Loucy (cell line): Measurements from ENCODE around the gene FNDC1.

Experiments
- H2AFZ ChIP-seq: fragments of 200-600 bp; sonication (generic); 2 replicates; pipeline ENCODE4 v1.6.0; 2016; ENCODE audit warnings: antibody characterized with exemption, mild to moderate bottlenecking, low read length, moderate library complexity
- H3F3A ChIP-seq: fragments of 200-600 bp; 2 replicates; pipeline ENCODE4 v1.6.0; 2016; ENCODE audit warnings: antibody characterized with exemption, low read depth, mild to moderate bottlenecking
- H3K27me3 ChIP-seq: fragments of 200-600 bp; sonication (generic); 2 replicates; pipeline ENCODE4 v1.6.1; 2014; ENCODE audit warnings: low read length, mild to moderate bottlenecking; ENCODE audit not compliant: insufficient read depth, poor library complexity, severe bottlenecking
- H3K36me3 ChIP-seq: fragments of 200-600 bp; sonication (generic); 2 replicates; pipeline ENCODE4 v1.6.1; 2016; ENCODE audit warnings: low read length; ENCODE audit not compliant: insufficient read depth
- H3K4me1 ChIP-seq: fragments of 200-600 bp; sonication (generic); 2 replicates; pipeline ENCODE4 v1.5.1; 2014; ENCODE audit warnings: low read length, mild to moderate bottlenecking; ENCODE audit not compliant: insufficient read depth, poor library complexity, severe bottlenecking
- H3K4me2 ChIP-seq: fragments of 200-600 bp; sonication (generic); 2 replicates; pipeline ENCODE4 v1.6.0; 2014; ENCODE audit warnings: antibody characterized with exemption, low read length, low read depth, mild to moderate bottlenecking; ENCODE audit not compliant: poor library complexity, severe bottlenecking
- H3K4me3 ChIP-seq: fragments of 200-600 bp; sonication (generic); 2 replicates; pipeline ENCODE4 v1.5.1; 2014; ENCODE audit warnings: low read length, mild to moderate bottlenecking, mixed read lengths; ENCODE audit not compliant: poor library complexity, severe bottlenecking
- H3K79me2 ChIP-seq: fragments of 200-600 bp; sonication (generic); 2 replicates; pipeline ENCODE4 v1.6.1; 2014; ENCODE audit warnings: low read length; ENCODE audit not compliant: insufficient read depth
- H3K9ac ChIP-seq: fragments of 200-600 bp; sonication (generic); 2 replicates; pipeline ENCODE4 v1.6.0; 2014; ENCODE audit warnings: mild to moderate bottlenecking, low read depth, low read length, moderate library complexity; ENCODE audit not compliant: poor library complexity, severe bottlenecking
- H3K9me2 ChIP-seq: fragments of 200-600 bp; sonication (generic); replicated peaks from 2 replicates; pipeline ENCODE4 v1.6.1; 2016; ENCODE audit warnings: low read depth, low read length, mixed read lengths
- H3K9me3 ChIP-seq: fragments of 200-600 bp; sonication (generic); 2 replicates; pipeline ENCODE4 v1.6.1; 2014; ENCODE audit warnings: mild to moderate bottlenecking, antibody characterized with exemption, low read length, low read depth; ENCODE audit not compliant: insufficient read depth
- H4K20me1 ChIP-seq: fragments of 200-600 bp; sonication (generic); 2 replicates; pipeline ENCODE4 v1.6.0; 2014; ENCODE audit warnings: antibody characterized with exemption, low read length, mild to moderate bottlenecking; ENCODE audit not compliant: insufficient read depth, poor library complexity, severe bottlenecking
- CTCF ChIP-seq: fragments of 200-600 bp; sonication (generic); conservative IDR thresholded peaks from 2 replicates; pipeline ENCODE4 v1.5.1; 2014; ENCODE audit warnings: mild to moderate bottlenecking, antibody characterized with exemption, low read length
- EZH2phosphoT487 ChIP-seq: fragments of 200-600 bp; IDR thresholded peaks from 2 replicates; pipeline ENCODE4 v1.6.1; 2018; ENCODE audit warnings: antibody characterized with exemption, mild to moderate bottlenecking, moderate library complexity, borderline replicate concordance

Gene FNDC1

DNA sequence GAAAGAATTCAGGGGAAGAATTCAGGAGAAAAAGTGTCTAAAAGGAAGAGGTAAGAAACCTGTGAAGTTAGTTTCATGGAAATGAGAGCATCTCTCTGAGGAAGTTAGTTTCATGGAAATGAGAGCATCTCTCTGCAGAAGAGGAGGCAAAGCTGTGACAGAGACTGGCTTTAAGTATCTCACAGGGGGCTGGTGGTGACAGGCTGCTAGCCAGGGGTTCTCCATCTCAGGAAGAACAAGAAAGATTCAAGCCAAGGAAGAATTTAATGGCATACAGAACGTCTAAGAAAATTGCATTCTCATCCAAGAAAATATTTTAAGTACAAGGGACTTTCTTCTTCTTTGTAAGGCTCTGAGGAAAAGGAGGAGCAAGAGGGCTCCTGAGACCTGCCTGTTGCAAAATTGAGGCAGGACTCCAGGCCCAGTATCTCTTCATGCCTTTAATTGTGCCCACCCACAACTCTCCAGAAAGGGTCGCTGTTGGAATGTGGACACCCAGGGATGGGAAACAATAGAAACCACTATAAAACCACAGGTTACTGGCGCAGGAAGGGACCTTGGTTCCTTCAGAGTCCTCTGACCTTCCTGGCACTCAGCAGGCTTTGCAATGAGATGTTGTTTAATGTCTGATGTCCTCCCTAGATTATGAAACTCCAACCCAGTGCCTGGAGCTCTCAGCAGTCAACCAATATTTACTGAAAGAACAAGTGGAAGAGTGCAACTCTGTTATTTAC, 136.8 kb downstream of the FNDC1 start:
- no peaks in the 10 kb centered on the region for H3K9me2 ChIP-seq
- H3K4me1 ChIP-seq = no peaks in the 10 kb centered on the region
- H3K9ac ChIP-seq = no peak overlapping the region
- H3K4me3 ChIP-seq = no peak overlapping the region
- H3K4me2 ChIP-seq = no peak overlapping the region
- H3K79me2 ChIP-seq = no peaks in the 10 kb centered on the region
- no peaks in the 10 kb centered on the region for H3F3A ChIP-seq
- H4K20me1 ChIP-seq = no peaks in the 10 kb centered on the region
- no peak for TF ChIP-seq CTCF
- no peak for TF ChIP-seq EZH2phosphoT487
- H2AFZ ChIP-seq = no peak overlapping the region
- H3K9me3 ChIP-seq = no peaks in the 10 kb centered on the region
- no peaks in the 10 kb centered on the region for H3K27me3 ChIP-seq
- no peaks in the 10 kb centered on the region for H3K36me3 ChIP-seq

- TF ChIP-seq CTCF (no peak), EZH2phosphoT487 (no peak)
- Histone ChIP-seq H3F3A (no peaks in the 10 kb centered on the region), H3K9me3 (no peaks in the 10 kb centered on the region), H3K4me1 (no peaks in the 10 kb centered on the region), H3K79me2 (no peaks in the 10 kb centered on the region), H3K4me2 (no peak overlapping the region), H3K4me3 (no peak overlapping the region), H3K27me3 (no peaks in the 10 kb centered on the region), H3K9ac (no peak overlapping the region), H2AFZ (no peak overlapping the region), H3K36me3 (no peaks in the 10 kb centered on the region), H3K9me2 (no peaks in the 10 kb centered on the region), H4K20me1 (no peaks in the 10 kb centered on the region)
These were observed 138.1 kb downstream of the FNDC1 start for GRCh38 chr6:159307246-159307790.

DNA sequence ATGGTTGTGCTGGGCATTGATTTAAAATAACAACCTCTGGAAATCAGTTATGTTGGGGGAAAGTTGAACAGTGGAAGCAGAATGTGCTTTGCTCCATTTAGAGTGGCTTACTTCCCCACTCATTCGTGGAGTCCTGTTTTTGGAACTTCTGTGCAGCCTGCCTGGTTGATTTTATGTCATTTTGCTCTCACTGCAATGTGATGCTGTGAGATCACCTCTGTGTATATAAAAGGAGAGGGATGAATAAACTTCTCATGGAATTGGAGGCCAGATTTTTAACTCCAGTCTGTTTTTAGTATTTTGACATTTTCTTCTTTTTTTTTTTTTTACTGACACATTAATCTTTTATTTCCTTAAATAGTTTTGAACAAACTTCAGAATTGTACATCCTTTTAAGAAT, 139.0 kb downstream of the FNDC1 start:
- no peak overlapping the region for H3K9ac ChIP-seq
- no peak overlapping the region for H3K4me3 ChIP-seq
- H3K9me3 ChIP-seq = no peaks in the 10 kb centered on the region
- no peak for TF ChIP-seq CTCF
- no peak for TF ChIP-seq EZH2phosphoT487
- H3K79me2 ChIP-seq = no peaks in the 10 kb centered on the region
- no peaks in the 10 kb centered on the region for H3K9me2 ChIP-seq
- H3K4me2 ChIP-seq = no peak overlapping the region
- H3K27me3 ChIP-seq = no peaks in the 10 kb centered on the region
- H2AFZ ChIP-seq = no peak overlapping the region
- H4K20me1 ChIP-seq = no peaks in the 10 kb centered on the region
- H3F3A ChIP-seq = no peaks in the 10 kb centered on the region
- no peaks in the 10 kb centered on the region for H3K4me1 ChIP-seq
- no peaks in the 10 kb centered on the region for H3K36me3 ChIP-seq
